ENCODE data around the gene ZNF90. TPM values are rescaled to one million over a fixed set of nuclear protein-coding genes. Genes with fewer than 3 reads are reported as not detected.
"Not testable (repeated sequence)": the region's sequence is repeated elsewhere in the genome, so short reads cannot be mapped to it uniquely, and the experiment has no call there.

ZNF90 gene
- total RNA-seq, 2 donors from 2014 or later = 7.9 to 12.2 TPM

- Mint-ChIP-seq H3K4me3 (no peak overlapping the region), H3K4me1 (ENCODE audit: low read depth in 2 of 2) (no peaks in the 10 kb centered on the region), H3K27ac (no peak overlapping the region), H3K27me3 (peaks cover 25 to 45% of the 10 kb centered on the region in 2 donors), H3K9me3 (no peaks in the 10 kb centered on the region), H3K36me3 (peaks cover 12% of the 10 kb centered on the region)
- DNase-seq (ENCODE audit: low spot score) = no peak
- ATAC-seq = no peak
These were observed 7.1 kb upstream of the ZNF90 start for GRCh38 chr19:20070691-20071090.

GRCh38 chr19:20072936-20073335, 4.9 kb upstream of the ZNF90 start:
- ATAC-seq (no peak), DNase-seq (ENCODE audit: low spot score) (no peak)
- Mint-ChIP-seq H3K27ac (no peak overlapping the region), H3K27me3 (peaks cover 16 to 28% of the 10 kb centered on the region in 2 donors), H3K36me3 (peaks cover 12% of the 10 kb centered on the region), H3K4me1 (ENCODE audit: low read depth in 2 of 2) (peaks cover 0 to 4% of the 10 kb centered on the region in 2 donors), H3K4me3 (no peak overlapping the region), H3K9me3 (no peaks in the 10 kb centered on the region)

DNA sequence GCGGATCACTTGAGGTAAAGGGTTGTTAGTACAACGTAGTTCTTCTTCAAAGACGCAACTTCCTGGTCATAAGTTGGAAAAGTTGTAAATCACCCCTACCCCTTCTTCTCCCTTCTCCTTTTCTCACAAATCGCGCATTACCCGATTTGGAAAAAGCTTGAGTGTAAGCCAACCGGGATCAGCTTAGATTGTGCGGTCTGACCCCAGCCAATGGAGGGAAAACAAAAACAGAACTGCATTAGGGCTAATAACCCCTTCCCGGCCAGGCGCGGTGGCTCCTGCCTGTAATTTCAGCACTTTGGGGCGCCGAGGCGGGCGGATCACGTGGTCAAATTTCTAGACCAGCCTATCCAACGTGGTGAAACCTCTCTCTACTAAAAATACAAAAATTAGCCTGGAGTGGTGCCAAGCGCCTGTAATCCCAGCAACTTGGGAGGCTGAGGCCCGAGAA, 806 bp downstream of the ZNF90 start:
- DNase-seq (ENCODE audit: low spot score) (no peak), ATAC-seq (no peak)
- no peaks in the 10 kb centered on the region for H3K9me3 Mint-ChIP-seq
- H3K4me1 Mint-ChIP-seq (ENCODE audit: low read depth in 2 of 2) = peaks cover 10 to 11% of the 10 kb centered on the region in 2 donors
- H3K27ac Mint-ChIP-seq = peak overlapping the region; percentile 37 to 62
- no peaks in the 10 kb centered on the region for H3K27me3 Mint-ChIP-seq
- H3K4me3 Mint-ChIP-seq = peak overlapping the region; percentile 86
- peaks cover 4% of the 10 kb centered on the region for H3K36me3 Mint-ChIP-seq

- H3K27ac Mint-ChIP-seq = no peak overlapping the region
- H3K36me3 Mint-ChIP-seq = peaks cover 4% of the 10 kb centered on the region
- no peaks in the 10 kb centered on the region for H3K27me3 Mint-ChIP-seq
- no peaks in the 10 kb centered on the region for H3K9me3 Mint-ChIP-seq
- no peak for DNase-seq (ENCODE audit: low spot score)
- H3K4me3 Mint-ChIP-seq = peak overlapping the region; percentile 86
- H3K4me1 Mint-ChIP-seq (ENCODE audit: low read depth in 2 of 2) = peaks cover 10 to 11% of the 10 kb centered on the region in 2 donors
- ATAC-seq = no peak
These were observed 1.7 kb downstream of the ZNF90 start for GRCh38 chr19:20079476-20079875.

DNA sequence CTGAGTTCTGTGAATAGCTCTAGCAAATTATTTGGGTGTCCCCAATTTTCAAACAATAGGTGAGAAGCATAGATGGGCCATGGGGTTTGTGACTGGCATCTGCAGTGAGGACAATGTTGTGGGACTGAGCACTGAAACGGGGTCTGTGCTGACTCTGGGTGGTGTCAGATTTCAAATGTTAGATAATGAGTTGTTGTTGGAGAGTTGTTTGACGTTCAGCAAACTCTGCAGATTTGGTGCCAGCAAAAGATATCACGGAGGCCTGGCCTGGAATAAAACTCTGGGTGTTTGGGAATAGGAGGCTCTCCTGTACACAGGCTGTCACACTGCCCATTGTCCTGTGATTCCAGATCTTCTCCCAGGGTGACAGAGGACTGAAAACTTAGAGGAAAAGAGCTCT, 2.9 kb downstream of the ZNF90 start:
- no peak for DNase-seq (ENCODE audit: low spot score)
- no peak overlapping the region for H3K4me3 Mint-ChIP-seq
- ATAC-seq = no peak
- H3K27ac Mint-ChIP-seq = no peak overlapping the region
- H3K27me3 Mint-ChIP-seq = no peaks in the 10 kb centered on the region
- H3K9me3 Mint-ChIP-seq = no peaks in the 10 kb centered on the region
- H3K36me3 Mint-ChIP-seq = peaks cover 4% of the 10 kb centered on the region
- H3K4me1 Mint-ChIP-seq (ENCODE audit: low read depth in 2 of 2) = peaks cover 10 to 11% of the 10 kb centered on the region in 2 donors

GRCh38 chr19:20082232-20082833, 4.5 kb downstream of the ZNF90 start:
- not testable (repeated sequence) for H3K27ac Mint-ChIP-seq; ATAC-seq; DNase-seq (ENCODE audit: low spot score); H3K4me3 Mint-ChIP-seq; H3K36me3 Mint-ChIP-seq; H3K9me3 Mint-ChIP-seq; H3K27me3 Mint-ChIP-seq
- peaks cover 10 to 11% of the 10 kb centered on the region in 2 donors for H3K4me1 Mint-ChIP-seq (ENCODE audit: low read depth in 2 of 2)

- not testable (repeated sequence) for ATAC-seq; H3K9me3 Mint-ChIP-seq; H3K27ac Mint-ChIP-seq; H3K27me3 Mint-ChIP-seq; DNase-seq (ENCODE audit: low spot score); H3K4me3 Mint-ChIP-seq; H3K36me3 Mint-ChIP-seq
- peaks cover 7 to 11% of the 10 kb centered on the region in 2 donors for H3K4me1 Mint-ChIP-seq (ENCODE audit: low read depth in 2 of 2)
These were observed 5.1 kb downstream of the ZNF90 start for GRCh38 chr19:20082876-20083275.

DNA sequence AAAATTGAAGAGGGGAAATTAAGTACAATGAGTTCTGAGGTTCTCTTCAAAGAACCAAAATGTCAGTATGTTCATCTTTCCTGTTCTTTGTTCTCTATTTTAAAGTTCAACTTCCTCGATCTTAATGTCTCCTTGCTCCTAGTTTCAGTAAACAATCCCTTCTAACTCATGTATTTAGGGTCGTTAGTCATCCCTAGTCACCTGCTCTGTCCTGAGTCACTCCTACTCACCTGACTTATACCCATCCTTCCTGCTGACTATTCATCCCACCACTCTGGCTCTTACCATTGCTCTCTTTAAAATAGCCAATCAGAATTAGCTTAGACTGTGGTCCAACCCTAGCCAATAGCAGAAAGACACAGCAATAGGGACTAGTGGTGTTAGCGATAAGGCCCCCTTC, 24.3 kb downstream of the ZNF90 start:
- no peak for ATAC-seq
- H3K4me1 Mint-ChIP-seq (ENCODE audit: low read depth in 2 of 2) = no peaks in the 10 kb centered on the region
- no peak for DNase-seq (ENCODE audit: low spot score)
- no peak overlapping the region for H3K4me3 Mint-ChIP-seq
- H3K36me3 Mint-ChIP-seq = peaks cover 34% of the 10 kb centered on the region
- H3K27me3 Mint-ChIP-seq = no peaks in the 10 kb centered on the region
- H3K27ac Mint-ChIP-seq = no peak overlapping the region
- peaks cover 13% of the 10 kb centered on the region for H3K9me3 Mint-ChIP-seq

GRCh38 chr19:20103091-20103740, 25.4 kb downstream of the ZNF90 start:
- ATAC-seq = no peak
- H3K4me1 Mint-ChIP-seq (ENCODE audit: low read depth in 2 of 2) = no peaks in the 10 kb centered on the region
- H3K4me3 Mint-ChIP-seq = no peak overlapping the region
- peaks cover 13% of the 10 kb centered on the region for H3K9me3 Mint-ChIP-seq
- no peaks in the 10 kb centered on the region for H3K27me3 Mint-ChIP-seq
- peaks cover 34% of the 10 kb centered on the region for H3K36me3 Mint-ChIP-seq
- DNase-seq (ENCODE audit: low spot score) = no peak
- no peak overlapping the region for H3K27ac Mint-ChIP-seq

- Mint-ChIP-seq H3K4me3 (no peak overlapping the region), H3K27ac (no peak overlapping the region), H3K9me3 (peaks cover 6% of the 10 kb centered on the region), H3K4me1 (ENCODE audit: low read depth in 2 of 2) (no peaks in the 10 kb centered on the region), H3K36me3 (peaks cover 14% of the 10 kb centered on the region), H3K27me3 (no peaks in the 10 kb centered on the region)
- no peak for DNase-seq (ENCODE audit: low spot score)
- no peak for ATAC-seq
These were observed 29.5 kb downstream of the ZNF90 start for GRCh38 chr19:20107301-20107700.

GRCh38 chr19:20118064-20118839, 40.5 kb downstream of the ZNF90 start:
- Mint-ChIP-seq H3K36me3 (peaks cover 45% of the 10 kb centered on the region), H3K9me3 (peaks cover 17% of the 10 kb centered on the region)
- H3K27ac Mint-ChIP-seq; H3K4me3 Mint-ChIP-seq; H3K4me1 Mint-ChIP-seq (ENCODE audit: low read depth in 2 of 2); ATAC-seq; H3K27me3 Mint-ChIP-seq; DNase-seq (ENCODE audit: low spot score): not testable (repeated sequence)

DNA sequence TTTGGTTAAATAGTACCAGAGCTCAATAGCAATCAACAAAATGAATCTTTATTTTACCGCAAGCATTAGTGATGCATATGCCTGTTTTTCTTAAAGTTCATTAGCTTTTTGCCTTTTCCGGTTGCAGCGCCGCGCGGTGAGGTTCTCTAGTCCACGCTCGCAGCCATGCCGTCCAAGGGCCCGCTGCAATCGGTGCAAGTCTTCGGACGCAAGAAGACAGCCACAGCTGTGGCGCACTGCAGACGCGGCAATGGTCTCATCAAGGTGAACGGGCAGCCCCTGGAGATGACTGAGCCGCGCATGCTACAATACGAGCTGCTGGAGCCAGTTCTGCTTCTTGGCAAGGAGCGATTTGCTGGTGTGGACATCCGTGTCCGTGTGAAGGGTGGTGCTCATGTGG, 47.1 kb downstream of the ZNF90 start:
- H3K27me3 Mint-ChIP-seq = no peaks in the 10 kb centered on the region
- ATAC-seq = no peak

GRCh38 chr19:20132933-20133332, 55.1 kb downstream of the ZNF90 start:
- not testable (repeated sequence) for H3K27ac Mint-ChIP-seq; ATAC-seq; H3K4me1 Mint-ChIP-seq (ENCODE audit: low read depth in 2 of 2); DNase-seq (ENCODE audit: low spot score); H3K9me3 Mint-ChIP-seq; H3K27me3 Mint-ChIP-seq; H3K4me3 Mint-ChIP-seq; H3K36me3 Mint-ChIP-seq

More for the DNA sequence above, 47.1 kb downstream of the ZNF90 start:
- Mint-ChIP-seq H3K9me3 (peaks cover 9% of the 10 kb centered on the region), H3K27ac (no peak overlapping the region), H3K36me3 (peaks cover 25% of the 10 kb centered on the region), H3K4me1 (ENCODE audit: low read depth in 2 of 2) (no peaks in the 10 kb centered on the region), H3K4me3 (no peak overlapping the region)
- no peak for DNase-seq (ENCODE audit: low spot score)

DNA sequence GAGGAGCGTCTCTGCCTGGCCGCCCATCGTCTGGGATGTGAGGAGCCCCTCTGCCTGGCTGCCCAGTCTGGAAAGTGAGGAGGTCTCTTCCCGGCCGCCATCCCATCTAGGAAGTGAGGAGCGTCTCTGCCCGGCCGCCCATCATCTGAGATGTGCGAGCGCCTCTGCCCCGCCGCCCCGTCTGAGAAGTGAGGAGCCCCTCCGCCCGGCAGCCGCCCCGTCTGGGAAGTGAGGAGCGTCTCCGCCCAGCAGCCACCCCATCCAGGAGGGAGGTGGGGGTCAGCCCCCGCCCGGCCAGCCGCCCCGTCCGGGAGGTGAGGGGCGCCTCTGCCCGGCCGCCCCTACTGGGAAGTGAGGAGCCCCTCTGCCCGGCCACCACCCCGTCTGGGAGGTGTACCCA, 59.9 kb downstream of the ZNF90 start:
- not testable (repeated sequence) for H3K9me3 Mint-ChIP-seq; H3K4me3 Mint-ChIP-seq; H3K4me1 Mint-ChIP-seq (ENCODE audit: low read depth in 2 of 2); H3K27me3 Mint-ChIP-seq; H3K27ac Mint-ChIP-seq; H3K36me3 Mint-ChIP-seq; DNase-seq (ENCODE audit: low spot score); ATAC-seq
